GM12873 (cell line): ENCODE results near the gene BHLHA15.

Experiments
- TF ChIP-seq, protein P1 (sequence below): IDR thresholded peaks from 2 replicates; pipeline ENCODE4 v1.5.1; 2012; ENCODE audit warnings: low read depth, mild to moderate bottlenecking, moderate library complexity, low read length, control low read depth; ENCODE audit not compliant: insufficient read depth; ENCODE audit errors: missing control alignments

The BHLHA15 gene

DNA sequence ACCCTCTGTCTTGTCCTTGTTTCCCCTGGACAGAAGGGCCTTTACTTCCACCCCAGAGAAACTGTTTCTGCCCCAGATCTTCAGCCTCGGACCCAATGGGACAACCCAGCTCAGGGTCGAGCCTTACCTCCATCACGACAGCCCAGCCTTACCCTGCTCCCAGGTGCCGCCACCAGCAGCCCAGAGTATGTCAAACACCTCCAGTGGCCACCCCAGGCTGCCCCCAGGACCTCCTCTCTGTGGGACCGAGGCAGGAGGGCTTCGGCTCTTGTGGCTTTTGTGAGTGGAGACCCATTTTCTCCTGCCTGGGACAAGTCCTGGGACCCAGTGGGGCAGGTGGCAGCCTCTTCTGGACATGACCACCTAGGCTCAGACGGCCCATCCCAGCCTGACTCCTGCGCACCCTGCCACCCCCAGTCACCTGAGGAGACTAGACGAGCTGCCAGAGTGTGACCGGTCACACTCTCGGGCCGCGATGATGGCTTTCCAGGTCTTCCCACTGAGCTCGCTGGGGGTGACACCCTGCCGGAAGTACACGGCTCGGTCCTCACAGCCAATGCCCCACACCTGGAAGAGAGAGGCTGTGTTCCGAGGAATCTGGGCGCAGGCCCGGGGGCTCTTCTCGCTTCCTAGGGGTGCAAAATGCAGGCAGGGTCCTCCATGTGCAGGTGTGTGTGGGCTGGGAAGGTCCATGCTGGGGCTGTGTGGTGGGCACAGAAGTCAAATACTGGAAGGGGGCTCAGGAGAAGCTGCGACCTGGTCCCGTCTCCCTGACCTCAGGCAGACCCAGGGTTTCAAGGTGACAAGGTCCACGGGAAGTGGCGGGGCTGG lies 25.3 kb downstream of the BHLHA15 start:
- TF ChIP-seq, protein P1, sequence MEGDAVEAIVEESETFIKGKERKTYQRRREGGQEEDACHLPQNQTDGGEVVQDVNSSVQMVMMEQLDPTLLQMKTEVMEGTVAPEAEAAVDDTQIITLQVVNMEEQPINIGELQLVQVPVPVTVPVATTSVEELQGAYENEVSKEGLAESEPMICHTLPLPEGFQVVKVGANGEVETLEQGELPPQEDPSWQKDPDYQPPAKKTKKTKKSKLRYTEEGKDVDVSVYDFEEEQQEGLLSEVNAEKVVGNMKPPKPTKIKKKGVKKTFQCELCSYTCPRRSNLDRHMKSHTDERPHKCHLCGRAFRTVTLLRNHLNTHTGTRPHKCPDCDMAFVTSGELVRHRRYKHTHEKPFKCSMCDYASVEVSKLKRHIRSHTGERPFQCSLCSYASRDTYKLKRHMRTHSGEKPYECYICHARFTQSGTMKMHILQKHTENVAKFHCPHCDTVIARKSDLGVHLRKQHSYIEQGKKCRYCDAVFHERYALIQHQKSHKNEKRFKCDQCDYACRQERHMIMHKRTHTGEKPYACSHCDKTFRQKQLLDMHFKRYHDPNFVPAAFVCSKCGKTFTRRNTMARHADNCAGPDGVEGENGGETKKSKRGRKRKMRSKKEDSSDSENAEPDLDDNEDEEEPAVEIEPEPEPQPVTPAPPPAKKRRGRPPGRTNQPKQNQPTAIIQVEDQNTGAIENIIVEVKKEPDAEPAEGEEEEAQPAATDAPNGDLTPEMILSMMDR: no peak

DNA sequence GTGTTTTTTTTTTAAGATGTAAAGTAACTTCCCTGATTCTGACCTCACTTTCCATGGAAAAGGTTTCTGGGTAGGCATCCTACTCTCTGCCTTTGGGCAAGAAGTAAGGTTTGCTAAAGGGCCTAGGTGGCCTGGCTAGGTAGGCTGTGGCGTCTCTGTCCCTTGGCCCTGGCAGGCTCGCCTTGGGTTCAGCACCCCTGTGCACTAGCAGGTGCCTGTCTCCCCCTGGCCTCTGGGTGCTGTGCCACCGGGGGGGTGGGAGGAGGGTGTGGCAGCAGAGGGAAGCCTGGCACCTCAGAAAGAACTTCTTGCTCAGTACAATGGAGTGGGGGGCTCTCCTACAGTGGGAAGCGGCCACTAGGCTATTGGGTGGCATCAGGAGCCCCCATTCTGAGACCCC lies 26.8 kb downstream of the BHLHA15 start:
- TF ChIP-seq, protein P1: no peak

DNA sequence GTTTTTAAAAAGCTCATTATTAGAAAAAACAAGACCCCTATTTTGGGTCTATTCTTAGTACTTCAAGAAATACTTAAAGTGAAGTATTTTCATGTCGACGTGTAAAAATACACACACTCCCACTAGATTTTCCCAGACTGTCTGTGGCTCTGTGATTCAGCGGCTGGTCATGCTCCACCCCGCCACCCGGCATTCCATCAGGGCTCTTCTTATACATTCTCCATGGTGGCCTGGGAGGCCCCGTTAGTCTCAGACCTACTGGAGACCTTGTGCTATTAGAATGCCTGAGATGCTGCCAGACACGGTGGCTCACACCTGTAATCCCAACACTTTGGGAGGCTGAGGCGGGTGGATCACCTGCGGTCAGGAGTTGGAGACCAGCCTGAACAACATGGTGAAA lies 27.7 kb downstream of the BHLHA15 start:
- TF ChIP-seq, protein P1: no peak

DNA sequence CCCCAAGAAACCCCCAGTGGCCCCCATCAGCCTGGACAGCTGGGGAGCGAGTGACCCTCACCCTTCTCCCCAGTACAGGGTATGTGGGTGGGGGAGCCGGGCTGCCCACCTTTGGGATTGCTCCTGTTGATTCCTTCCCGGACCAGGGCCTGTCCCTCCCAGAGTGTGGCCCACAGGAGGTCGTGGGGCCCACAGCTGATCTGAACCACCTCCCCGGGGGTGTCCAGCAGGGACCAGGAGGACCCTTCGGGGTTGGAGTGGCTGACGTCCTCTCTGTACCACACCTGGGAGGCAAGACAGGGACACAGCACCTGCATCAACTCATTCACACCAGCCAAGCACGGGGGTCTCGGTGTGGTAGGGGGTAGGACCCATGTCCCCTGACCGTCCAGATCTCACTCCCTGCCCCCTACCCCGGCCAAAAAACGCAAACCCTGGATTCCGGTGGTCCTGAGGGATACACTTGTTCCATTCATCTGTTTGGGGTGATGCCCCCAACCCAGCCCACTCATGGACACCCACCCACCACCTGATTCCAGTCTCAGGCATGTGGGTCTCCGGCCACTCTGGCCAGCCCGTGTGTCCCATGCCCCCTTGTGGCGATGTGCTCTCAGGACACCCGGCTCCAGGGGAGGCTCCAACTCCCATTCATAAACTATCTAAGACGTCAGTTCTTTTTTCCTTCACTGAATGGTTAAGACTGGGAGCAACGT lies 29.9 kb downstream of the BHLHA15 start:
- TF ChIP-seq, protein P1: peak; percentile 83

DNA sequence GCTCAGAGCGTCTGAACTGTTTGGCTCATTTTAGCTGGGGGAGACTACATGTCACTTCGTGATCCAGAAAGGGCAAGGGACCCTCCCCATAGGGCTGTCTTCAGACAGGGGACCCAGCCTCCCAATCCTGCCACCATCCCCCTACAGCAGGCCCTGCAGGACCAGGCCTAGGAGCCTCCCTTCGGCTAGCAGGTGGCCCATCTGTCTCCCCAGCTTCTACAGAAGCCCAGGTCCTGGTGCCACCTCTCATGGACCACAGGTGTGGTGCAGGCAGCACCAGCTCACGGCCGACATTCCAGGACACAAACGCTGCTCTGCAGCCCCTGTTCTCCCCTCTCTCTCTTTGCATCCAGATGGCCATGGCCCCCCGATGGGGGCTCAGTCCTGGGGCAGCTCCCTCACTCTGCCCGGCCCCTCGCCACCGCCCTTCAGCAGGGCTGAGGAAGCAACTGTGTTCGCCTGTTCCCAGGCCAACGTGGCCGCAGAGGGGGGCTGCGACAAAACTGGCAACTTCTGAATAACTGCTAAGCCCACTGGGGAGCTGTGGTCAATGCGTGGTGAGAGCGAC lies 30.5 kb downstream of the BHLHA15 start:
- TF ChIP-seq, protein P1: no peak

DNA sequence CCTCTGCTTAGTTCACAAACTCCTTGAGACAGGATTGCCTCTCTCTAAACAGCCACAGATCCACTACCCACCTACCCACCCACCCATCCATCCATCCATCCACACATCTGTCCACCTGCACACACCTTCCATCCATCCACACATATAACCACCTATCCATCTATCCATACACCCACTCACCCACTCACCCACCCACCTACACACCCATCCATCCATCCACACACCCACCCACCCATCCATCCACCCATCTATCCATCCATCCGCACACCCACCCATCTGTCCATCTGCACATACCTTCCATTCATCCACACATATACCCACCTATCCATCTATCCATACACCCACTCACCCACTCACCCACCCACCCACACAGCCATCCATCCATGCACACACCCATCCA lies 31.1 kb downstream of the BHLHA15 start:
- TF ChIP-seq, protein P1: no peak

DNA sequence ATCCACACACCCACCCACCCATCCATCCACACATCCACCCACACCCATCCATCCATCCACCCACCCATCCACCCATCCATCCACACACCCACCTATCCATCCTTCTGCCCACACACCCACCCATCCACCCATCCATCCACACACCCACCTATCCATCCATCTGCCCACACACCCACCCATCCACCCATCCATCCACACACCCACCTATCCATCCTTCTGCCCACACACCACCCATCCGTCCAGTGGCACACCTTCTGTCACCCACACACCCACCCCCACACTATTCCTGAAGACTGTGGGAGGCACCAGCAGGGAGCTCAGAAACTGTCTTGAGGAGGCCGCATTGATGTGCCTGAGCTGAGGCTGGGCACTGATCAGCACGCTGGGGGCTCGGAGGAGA lies 31.7 kb downstream of the BHLHA15 start:
- TF ChIP-seq, protein P1: no peak
